ENCODE measurements around the gene ADCY7.

Gene ADCY7

DNA sequence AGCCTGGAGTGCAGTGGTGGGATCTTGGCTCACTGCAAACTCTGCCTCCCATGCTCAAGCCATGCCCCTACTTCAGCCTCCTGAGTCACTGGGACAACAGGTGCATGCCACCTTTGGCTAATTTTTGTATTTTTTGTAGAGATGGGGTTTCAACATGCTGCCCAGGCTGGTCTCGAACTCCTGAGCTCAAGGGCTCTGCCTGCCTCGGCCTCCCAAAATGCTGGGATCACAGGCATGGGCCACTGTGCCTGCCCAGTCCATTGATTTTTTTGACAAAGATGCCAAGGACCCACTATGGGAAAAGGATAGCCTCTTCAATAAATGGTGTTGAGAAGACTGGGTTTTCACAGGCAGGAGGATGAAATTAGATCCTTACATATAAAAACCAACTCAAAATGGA lies 10.8 kb upstream of the ADCY7 start:
- no peak for ATAC-seq (replicated peaks)
- Mint-ChIP-seq H3K36me3 (peaks cover 0 to 7% of the 10 kb centered on the region in 2 donors), H3K4me3 (no peak overlapping the region)

DNA sequence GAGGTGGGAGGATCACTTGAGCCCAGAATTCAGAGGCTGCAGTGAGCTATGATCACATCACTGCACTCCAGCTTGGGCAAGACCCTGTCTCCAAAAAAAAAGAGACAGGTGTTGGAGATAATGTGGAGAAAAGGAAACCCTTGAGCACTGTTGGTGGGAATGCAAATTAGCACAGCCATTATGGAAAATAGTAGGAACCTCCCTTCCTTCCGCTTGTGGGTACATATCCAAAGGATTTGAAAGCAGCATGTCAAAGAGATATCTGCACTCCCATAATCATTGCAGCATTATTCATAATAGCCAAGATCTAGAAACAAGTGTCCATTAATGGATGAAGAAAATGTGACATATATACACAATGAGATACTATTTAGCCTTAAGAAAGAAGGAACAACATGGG lies 9.7 kb upstream of the ADCY7 start:
- Mint-ChIP-seq H3K9me3 (peaks cover 0 to 1% of the 10 kb centered on the region in 2 donors), H3K27ac (no peak overlapping the region), H3K4me1 (peaks cover 13 to 22% of the 10 kb centered on the region in 2 donors), H3K4me3 (no peak overlapping the region), H3K27me3 (peaks cover 15 to 29% of the 10 kb centered on the region in 2 donors), H3K36me3 (peaks cover 0 to 8% of the 10 kb centered on the region in 2 donors)
- DNase-seq (no peak), ATAC-seq (replicated peaks) (no peak)

More for the DNA sequence above, 10.8 kb upstream of the ADCY7 start:
- Mint-ChIP-seq H3K4me1 (peaks cover 15 to 27% of the 10 kb centered on the region in 2 donors), H3K27ac (no peak overlapping the region), H3K27me3 (peaks cover 14 to 19% of the 10 kb centered on the region in 2 donors), H3K9me3 (peaks cover 0 to 1% of the 10 kb centered on the region in 2 donors)
- DNase-seq = no peak

DNA sequence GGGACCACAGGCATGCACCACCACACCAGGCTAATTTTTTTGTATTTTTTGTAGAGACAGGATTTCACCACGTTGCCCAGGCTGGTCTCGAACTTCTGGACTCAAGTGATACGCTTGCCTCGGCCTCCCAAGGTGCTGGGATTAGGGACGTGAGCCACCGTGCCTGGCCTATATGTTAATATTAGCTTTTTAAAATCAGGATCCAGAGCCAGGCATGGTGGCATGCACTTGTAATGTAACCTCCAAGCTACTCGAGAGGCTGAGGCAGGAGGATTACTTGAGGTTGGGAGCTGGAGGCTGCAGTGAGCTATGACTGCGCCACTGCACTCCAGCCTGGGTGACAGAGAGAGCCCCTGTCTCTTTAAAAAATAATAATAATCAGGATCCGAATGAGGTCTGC lies 8.5 kb upstream of the ADCY7 start:
- no peak for ATAC-seq (replicated peaks)
- DNase-seq = no peak
- peaks cover 18 to 25% of the 10 kb centered on the region in 2 donors for H3K4me1 Mint-ChIP-seq
- H3K27ac Mint-ChIP-seq = no peak overlapping the region
- H3K27me3 Mint-ChIP-seq = peaks cover 15 to 37% of the 10 kb centered on the region in 2 donors
- peaks cover 0 to 1% of the 10 kb centered on the region in 2 donors for H3K9me3 Mint-ChIP-seq
- H3K36me3 Mint-ChIP-seq = peaks cover 0 to 8% of the 10 kb centered on the region in 2 donors
- no peak overlapping the region for H3K4me3 Mint-ChIP-seq

DNA sequence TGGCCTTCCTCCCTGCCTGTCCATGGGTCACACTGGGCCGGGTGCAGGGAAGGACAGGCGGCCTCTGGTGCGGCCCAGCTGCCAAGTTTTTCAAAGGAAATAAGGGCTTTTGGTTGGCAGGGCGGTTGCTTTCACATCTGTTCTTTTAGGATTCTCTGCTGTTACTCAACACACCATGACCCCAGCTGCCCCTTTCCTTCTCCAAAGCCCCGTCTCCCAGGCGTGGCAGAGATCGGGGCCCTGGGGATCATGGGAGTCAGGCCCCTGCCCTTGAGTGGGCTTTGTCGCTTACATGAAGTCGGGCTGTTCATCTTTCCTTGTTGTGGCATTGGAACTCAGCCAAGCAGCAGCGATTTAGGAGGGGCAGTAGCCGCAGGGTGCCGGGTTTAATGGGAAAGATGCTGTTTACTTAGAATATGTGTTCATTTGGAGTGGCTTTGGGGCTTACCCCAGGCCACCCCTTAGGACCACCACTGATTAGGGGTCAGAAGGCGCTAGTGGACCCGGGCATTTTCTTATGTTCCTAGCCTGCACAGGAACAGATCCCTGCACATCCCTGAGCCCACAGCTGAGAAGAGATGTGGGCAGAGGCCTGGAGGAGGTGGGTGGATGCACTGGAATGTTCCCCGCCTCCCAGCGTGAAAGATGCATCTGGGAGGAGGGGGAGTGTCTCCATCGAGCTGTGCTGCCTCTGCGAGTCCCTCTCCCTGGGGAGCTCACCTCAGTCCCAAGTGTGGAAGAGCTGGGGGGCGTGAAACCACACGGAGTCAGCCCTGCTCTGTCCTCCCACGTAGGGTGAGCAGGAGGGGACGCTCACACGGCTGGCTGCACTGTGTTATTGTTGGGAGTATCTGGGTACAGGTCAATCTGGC lies 6.8 kb upstream of the ADCY7 start:
- Mint-ChIP-seq H3K27ac (no peak overlapping the region), H3K27me3 (peaks cover 15 to 37% of the 10 kb centered on the region in 2 donors), H3K4me3 (no peak overlapping the region), H3K36me3 (peaks cover 0 to 8% of the 10 kb centered on the region in 2 donors), H3K4me1 (peaks cover 28 to 36% of the 10 kb centered on the region in 2 donors), H3K9me3 (peaks cover 0 to 1% of the 10 kb centered on the region in 2 donors)
- ATAC-seq (replicated peaks) = no peak
- DNase-seq = no peak

DNA sequence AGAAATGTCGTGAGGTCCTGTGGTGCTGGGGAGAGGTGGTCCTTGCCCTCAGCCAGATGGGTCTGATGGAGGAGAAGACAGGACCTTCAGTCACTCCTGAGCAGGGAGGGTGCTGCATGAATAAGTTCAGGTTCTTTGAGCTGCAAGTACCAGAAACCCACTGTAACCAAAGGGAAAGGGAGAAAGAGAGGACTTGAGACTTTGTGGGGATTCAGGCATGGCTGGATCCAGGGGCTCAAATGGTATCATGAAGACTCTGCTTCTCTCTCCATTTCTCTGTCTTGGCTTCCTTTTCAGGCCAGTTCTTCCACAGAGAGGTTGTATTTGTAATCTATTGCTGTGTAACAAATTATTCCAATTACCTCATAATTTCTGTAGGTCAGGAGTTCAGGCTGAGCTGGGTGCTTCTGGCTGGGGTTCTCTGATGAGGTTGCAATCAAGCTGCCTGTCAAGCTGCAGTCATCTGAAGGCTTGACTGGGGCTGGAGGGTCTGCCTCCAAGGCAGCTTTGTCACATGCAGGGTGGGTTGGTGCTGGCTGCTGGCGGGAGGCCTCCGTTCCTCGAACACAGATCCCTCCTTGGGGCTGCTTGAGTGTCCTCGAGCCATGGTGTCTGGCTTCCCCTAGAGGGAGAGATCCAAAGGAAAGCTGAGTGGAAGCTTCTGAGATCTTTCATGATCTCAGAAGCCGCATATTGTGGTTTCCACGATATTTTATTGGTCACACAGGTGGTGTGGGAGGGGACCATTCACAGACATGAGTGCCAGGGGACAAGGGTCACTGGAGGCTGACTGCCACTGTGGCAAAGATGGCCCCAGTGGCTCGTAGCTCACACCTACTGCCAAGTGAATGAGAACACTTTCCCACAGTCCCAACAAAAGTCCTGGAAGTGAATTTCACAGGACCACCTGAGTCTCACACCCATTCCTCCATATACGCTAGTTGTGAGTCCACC lies 5.9 kb upstream of the ADCY7 start:
- DNase-seq (no peak), ATAC-seq (replicated peaks) (no peak)
- Mint-ChIP-seq H3K4me3 (no peak overlapping the region), H3K27ac (no peak overlapping the region), H3K9me3 (peaks cover 0 to 1% of the 10 kb centered on the region in 2 donors), H3K4me1 (peaks cover 33 to 45% of the 10 kb centered on the region in 2 donors), H3K36me3 (peaks cover 0 to 8% of the 10 kb centered on the region in 2 donors), H3K27me3 (peaks cover 15 to 37% of the 10 kb centered on the region in 2 donors)

DNA sequence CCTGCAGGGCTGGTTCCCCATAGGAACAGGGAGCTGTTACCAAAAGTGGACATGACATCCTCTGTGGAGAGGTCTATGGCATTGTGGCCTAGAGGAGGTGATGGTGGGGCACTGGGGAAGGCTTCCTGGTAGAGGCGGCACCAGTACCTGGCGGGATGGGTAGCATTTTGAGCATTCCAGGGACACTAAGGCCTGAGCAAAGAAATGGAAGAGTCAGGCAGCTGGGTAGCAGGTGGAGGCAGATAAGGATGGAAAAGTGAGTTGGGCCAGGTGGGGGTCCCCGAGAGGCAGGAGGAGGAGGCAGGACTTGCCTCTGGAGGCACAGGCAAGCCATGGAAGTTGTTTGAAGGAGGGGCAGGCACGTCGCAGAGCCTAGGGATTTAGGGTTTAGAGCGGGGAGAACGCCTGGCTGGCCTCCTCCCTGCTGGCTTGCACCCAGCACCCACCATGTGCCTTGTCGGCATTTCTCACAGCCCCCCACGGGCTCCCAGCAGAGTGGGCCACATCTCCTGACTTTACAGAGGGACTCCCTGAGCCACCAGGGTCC lies 5.1 kb upstream of the ADCY7 start:
- ATAC-seq (replicated peaks) (no peak), DNase-seq (no peak)
- Mint-ChIP-seq H3K9me3 (peaks cover 0 to 1% of the 10 kb centered on the region in 2 donors), H3K27ac (no peak overlapping the region), H3K4me3 (no peak overlapping the region), H3K27me3 (peaks cover 15 to 37% of the 10 kb centered on the region in 2 donors), H3K36me3 (peaks cover 0 to 8% of the 10 kb centered on the region in 2 donors), H3K4me1 (peaks cover 37 to 53% of the 10 kb centered on the region in 2 donors)

DNA sequence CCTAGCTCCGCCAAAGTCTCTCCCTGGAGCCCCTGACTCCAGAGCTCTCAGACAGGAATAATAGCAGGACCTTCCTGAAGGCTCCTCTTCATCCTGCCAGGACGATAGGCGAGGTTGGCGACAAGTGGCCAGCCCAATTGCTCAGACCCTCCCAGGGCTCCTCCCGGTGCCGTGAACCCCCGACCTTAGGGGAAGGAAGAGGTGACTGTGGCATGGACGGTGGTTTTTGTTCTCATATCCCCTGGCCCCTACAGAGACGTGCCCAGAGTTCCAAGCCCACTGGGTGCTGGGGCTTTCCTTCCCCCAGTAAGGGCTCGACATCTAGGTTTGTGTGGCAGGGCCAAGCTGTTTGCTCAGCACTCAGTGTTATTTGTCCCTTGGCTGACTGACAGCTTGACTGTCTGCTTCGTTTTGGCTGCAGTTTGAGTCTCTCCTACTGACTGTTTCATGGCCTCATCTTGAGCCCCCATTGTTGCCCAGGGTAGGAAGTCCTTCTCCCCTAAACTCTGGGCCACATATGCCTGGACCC lies 4.6 kb upstream of the ADCY7 start:
- Mint-ChIP-seq H3K4me1 (peaks cover 39 to 58% of the 10 kb centered on the region in 2 donors), H3K4me3 (no peak overlapping the region), H3K27ac (no peak overlapping the region), H3K36me3 (peaks cover 0 to 8% of the 10 kb centered on the region in 2 donors), H3K27me3 (peaks cover 15 to 37% of the 10 kb centered on the region in 2 donors), H3K9me3 (peaks cover 0 to 1% of the 10 kb centered on the region in 2 donors)
- ATAC-seq (replicated peaks) (no peak), DNase-seq (no peak)

DNA sequence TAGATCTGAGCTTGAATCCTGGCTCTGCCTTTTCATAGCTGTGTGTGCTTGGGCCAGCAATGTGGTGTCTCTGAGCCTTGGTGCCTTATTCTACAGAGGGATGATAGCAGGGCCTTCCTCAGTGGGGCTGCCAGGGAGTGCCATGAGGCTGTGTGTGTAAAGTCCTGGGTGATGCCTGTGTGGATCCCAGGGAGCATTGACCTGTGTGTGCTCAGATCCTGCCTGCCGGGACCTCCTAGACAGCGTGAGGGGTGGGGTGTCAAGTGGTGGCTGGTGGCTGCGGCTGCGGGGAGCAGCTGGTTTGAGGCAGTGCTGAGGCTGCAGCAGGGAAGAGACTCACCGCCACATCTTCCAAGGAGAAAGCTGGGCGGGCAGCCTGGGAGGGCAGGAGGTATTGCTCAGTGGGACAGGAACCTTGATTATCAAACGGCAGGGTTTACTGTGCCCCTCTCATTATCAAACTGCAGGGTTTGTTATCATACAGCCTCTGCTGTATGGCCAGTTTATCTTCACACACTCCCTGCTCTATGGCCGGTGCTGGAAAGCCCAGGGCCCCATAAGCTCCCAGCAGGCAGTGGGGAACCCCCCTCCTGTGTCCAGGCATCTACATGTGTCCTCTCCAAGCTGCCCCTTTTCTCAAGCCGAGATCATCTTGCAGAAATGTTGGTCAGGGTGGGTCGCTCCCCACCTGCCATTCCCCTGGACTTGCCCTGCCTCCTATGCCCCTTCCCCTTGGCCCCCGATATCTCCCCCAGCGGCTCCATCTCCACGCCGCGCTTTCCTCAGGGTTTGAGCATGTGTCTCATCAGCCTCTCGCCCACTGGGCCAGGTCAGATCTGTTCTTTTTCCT lies 3.1 kb upstream of the ADCY7 start:
- peak overlapping the region; percentile 53 for H3K27ac Mint-ChIP-seq
- peaks cover 0 to 1% of the 10 kb centered on the region in 2 donors for H3K9me3 Mint-ChIP-seq

DNA sequence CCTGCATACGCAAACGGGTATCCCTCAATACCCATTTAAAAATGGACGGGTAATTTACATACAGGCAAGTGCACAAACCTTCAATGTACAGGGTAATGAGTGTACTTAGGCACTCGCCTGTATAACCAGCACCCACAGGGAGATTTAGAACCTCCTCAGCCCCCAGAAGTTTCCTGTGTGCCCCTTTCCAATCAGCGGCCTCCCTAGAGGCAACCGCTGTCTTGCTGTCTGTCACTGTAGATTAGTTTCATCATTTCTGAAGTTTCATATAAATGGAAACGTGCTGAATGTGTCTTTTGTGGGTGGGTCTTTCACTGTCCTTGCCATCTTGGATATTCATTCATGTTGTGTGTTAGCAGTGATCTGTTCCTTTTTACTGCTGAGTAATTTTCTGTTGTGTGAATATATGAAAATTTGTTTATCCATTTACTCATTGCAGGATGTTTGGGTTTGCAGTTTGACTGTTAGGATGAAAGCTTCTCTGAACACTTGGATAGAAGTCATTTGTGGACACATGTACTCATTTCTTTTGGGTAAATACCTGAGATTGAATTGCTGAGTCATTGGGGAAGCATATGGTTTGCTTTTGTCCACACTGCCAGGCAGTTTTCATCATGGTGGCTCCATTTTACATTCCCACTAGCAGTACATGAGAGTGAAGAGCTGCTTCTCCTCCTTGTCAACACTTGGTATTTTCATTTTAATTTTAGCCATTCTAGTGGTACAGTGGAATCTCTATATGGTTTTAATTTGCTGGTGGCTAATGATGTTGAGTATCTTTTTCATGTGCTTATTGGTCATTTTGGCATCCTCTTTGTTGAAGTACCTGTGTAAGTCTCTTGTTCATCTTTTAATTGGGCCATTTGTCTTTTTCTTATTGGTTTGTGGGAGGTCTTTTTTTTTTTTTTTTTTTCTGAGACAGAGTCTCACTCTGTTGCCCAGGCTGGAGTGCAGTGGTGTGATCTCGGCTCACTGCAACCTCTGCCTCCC lies 2.1 kb upstream of the ADCY7 start:
- no peak overlapping the region for H3K4me3 Mint-ChIP-seq
- DNase-seq = no peak

More for the DNA sequence above, 3.1 kb upstream of the ADCY7 start:
- Mint-ChIP-seq H3K36me3 (peaks cover 0 to 8% of the 10 kb centered on the region in 2 donors), H3K4me1 (peaks cover 48 to 72% of the 10 kb centered on the region in 2 donors), H3K27me3 (peaks cover 15 to 37% of the 10 kb centered on the region in 2 donors), H3K4me3 (no peak overlapping the region)
- DNase-seq = no peak
- no peak for ATAC-seq (replicated peaks)

DNA sequence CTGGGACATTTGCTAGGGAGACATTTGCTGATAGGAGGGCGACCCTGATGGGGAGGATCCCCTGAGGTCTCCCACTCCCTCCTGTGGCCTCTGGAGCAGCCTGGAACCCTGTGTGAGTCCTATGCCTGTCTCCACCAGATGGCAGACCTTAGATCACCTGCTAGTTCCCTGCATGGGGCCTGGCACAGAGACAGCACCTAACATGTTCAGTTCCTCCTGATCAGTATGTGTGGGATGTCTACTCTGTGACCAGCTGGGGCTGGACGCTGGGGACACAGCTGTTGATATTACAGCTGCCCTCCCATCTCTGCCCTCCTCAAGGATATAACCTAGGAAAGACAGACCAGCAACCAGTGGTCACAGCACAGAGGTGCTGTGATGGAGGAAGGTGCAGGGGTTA lies 1.1 kb upstream of the ADCY7 start:
- Mint-ChIP-seq H3K36me3 (peaks cover 0 to 6% of the 10 kb centered on the region in 2 donors), H3K9me3 (no peaks in the 10 kb centered on the region), H3K4me3 (peak overlapping the region; percentile 57 to 63), H3K27ac (peak overlapping the region; percentile 83), H3K27me3 (peaks cover 4 to 21% of the 10 kb centered on the region in 2 donors), H3K4me1 (peaks cover 44 to 77% of the 10 kb centered on the region in 2 donors)
- DNase-seq = no peak
- ATAC-seq (replicated peaks) = peak; percentile 23 to 41

More for the DNA sequence above, 2.1 kb upstream of the ADCY7 start:
- peaks cover 53 to 77% of the 10 kb centered on the region in 2 donors for H3K4me1 Mint-ChIP-seq
- ATAC-seq (replicated peaks) = peak; percentile 17 to 21
- H3K27me3 Mint-ChIP-seq = peaks cover 14 to 32% of the 10 kb centered on the region in 2 donors
- peak overlapping the region; percentile 74 for H3K27ac Mint-ChIP-seq
- peaks cover 0 to 1% of the 10 kb centered on the region in 2 donors for H3K9me3 Mint-ChIP-seq
- H3K36me3 Mint-ChIP-seq = peaks cover 0 to 10% of the 10 kb centered on the region in 2 donors

DNA sequence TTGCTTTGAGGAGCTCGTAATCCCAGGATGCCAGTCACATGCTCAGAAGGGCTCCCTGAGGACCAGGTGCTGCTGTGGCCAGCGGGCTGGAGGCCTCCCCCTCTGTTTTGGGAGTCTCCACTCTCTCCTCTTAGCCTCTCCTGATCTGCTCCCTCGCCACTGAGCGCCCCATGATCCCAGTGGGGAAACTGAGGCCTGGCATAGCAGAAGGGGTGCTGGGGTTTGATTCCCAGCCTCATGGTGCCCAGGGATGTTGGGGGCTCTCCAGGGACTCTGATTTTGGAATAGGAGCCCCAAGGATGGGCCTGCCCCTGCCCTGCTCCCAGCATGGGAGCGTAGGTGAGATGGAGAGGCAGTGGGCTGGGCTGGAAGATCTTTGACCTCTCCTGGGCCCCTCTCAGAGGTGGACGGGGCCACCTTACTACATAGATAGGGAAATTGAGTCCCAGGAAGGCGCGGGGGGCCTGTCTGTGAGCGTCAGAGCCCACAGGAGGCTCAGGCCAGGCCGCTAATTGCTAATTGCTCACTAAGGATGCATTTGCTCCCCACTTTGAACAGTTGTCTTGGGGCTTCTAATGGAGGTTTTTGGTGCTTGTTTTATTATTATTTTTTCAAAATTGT lies 525 bp upstream of the ADCY7 start:
- H3K4me1 Mint-ChIP-seq = peaks cover 42 to 78% of the 10 kb centered on the region in 2 donors
- DNase-seq = no peak
- peaks cover 0 to 16% of the 10 kb centered on the region in 2 donors for H3K27me3 Mint-ChIP-seq
- peak overlapping the region; percentile 97 for H3K27ac Mint-ChIP-seq
- peaks cover 0 to 3% of the 10 kb centered on the region in 2 donors for H3K36me3 Mint-ChIP-seq
- peak overlapping the region; percentile 89 to 91 for H3K4me3 Mint-ChIP-seq
- H3K9me3 Mint-ChIP-seq = no peaks in the 10 kb centered on the region
- no peak for ATAC-seq (replicated peaks)

All from stimulated activated naive B cell treated with anti-CD40 and anti-IgM and Interleukin-4, amounts not matched to agents 10 μg/mL and 1 μg/mL and 100 μg/mL, for 72 hours (primary cell).